Measurements from ENCODE around the gene MAP3K6.
A peak's percentile ranks its signal among the peaks of the same experiment; 100 is the strongest.

The MAP3K6 gene

DNA sequence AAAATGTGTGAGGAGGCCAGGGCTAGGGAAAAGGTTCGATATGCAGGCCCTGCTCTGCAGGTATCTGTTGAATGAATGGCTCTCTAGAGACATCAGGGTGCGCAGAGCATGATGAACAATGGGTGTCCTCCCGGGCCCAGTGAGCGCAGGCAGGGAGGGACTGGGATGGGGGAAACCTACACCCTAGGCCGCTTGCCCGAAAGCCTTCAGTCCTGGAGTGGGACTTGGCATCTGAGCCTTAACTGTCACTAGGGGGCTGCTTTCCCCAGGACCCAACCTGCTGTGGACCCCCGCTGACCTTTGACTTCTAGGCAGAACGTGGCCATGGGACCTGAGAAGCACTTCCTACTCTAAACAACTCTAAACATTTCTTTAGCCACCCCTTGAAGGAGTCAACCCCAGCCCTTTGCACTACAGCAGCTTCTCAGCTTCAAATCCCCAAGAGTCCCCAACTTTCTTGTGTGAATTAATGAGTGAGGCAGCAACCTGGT, 444 bp upstream of the MAP3K6 start:
- DNase-seq (ENCODE audit: low read depth): no peak
- in situ Hi-C loops (cut with HindIII; ENCODE audit: low sequenced_read_pairs): no loop called here
- peak overlapping the region; percentile 60 for H3K4me3 ChIP-seq (ENCODE audit: low read depth, low read length)
- TF ChIP-seq, protein P1, sequence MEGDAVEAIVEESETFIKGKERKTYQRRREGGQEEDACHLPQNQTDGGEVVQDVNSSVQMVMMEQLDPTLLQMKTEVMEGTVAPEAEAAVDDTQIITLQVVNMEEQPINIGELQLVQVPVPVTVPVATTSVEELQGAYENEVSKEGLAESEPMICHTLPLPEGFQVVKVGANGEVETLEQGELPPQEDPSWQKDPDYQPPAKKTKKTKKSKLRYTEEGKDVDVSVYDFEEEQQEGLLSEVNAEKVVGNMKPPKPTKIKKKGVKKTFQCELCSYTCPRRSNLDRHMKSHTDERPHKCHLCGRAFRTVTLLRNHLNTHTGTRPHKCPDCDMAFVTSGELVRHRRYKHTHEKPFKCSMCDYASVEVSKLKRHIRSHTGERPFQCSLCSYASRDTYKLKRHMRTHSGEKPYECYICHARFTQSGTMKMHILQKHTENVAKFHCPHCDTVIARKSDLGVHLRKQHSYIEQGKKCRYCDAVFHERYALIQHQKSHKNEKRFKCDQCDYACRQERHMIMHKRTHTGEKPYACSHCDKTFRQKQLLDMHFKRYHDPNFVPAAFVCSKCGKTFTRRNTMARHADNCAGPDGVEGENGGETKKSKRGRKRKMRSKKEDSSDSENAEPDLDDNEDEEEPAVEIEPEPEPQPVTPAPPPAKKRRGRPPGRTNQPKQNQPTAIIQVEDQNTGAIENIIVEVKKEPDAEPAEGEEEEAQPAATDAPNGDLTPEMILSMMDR (IDR thresholded peaks at IDR 0.05; ENCODE audit: low read depth, low read length, missing control alignments): no peak

DNA sequence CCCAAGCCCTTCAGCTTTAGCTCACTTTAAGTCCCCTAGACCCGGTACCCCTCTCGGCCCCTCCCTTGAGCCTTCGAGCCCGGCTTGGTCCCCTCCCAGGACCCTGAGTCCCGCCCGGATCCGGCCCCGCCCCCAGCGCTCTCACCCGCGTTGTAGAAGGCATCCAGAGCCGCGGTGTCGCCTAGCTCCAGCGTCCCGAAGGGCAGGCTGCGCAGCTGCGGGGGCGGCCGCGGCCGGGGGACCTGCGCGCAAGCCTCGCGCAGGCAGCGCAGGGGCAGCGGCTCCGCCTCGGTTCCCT, 699 bp downstream of the MAP3K6 start:
- H3K4me3 ChIP-seq (ENCODE audit: low read depth, low read length): peak overlapping the region; percentile 60
- TF ChIP-seq, protein P1 (IDR thresholded peaks at IDR 0.05; ENCODE audit: low read depth, low read length, missing control alignments): no peak
- DNase-seq (ENCODE audit: low read depth): no peak
- in situ Hi-C loops (cut with HindIII; ENCODE audit: low sequenced_read_pairs): no loop called here

DNA sequence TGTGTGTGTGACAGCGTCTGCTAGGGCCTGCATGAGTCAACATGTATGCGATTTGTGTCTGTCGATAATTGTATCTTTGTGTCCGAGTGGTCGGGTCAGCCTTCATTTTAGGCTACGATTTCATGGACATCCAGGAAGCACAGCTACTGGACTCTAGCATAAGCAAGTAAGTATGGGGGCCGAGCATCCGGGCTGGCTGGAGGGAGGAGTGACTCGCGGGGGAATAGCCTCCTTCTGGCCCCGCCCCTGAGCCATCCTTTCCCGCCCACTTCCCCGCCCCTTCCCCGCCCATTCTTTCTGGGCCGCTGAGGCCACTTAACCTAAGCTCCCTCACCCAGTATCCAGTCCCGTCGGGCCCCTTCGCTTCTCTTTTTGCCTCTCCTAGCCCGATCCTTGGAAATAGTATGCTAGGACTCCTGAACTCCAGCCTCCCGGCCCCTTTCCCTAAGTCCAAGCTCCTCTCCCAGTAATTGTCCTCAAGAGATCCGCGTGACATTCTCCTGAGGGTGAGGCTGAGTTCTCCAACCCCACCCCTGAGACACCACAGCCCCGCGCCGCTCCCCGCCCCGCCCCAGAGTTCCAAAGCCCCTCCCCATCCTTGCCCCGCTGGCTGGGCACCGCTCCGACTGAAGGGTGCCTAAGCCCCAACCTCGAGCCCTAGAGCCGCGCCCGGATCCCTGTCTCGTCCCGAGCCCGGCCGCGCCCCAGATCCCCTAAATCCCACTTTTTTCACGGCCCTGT, 1.2 kb downstream of the MAP3K6 start:
- DNase-seq (ENCODE audit: low read depth): peak; percentile 68
- TF ChIP-seq, protein P1 (IDR thresholded peaks at IDR 0.05; ENCODE audit: low read depth, low read length, missing control alignments): no peak
- in situ Hi-C loops (cut with HindIII; ENCODE audit: low sequenced_read_pairs): no loop called here
- peak overlapping the region; percentile 60 for H3K4me3 ChIP-seq (ENCODE audit: low read depth, low read length)

DNA sequence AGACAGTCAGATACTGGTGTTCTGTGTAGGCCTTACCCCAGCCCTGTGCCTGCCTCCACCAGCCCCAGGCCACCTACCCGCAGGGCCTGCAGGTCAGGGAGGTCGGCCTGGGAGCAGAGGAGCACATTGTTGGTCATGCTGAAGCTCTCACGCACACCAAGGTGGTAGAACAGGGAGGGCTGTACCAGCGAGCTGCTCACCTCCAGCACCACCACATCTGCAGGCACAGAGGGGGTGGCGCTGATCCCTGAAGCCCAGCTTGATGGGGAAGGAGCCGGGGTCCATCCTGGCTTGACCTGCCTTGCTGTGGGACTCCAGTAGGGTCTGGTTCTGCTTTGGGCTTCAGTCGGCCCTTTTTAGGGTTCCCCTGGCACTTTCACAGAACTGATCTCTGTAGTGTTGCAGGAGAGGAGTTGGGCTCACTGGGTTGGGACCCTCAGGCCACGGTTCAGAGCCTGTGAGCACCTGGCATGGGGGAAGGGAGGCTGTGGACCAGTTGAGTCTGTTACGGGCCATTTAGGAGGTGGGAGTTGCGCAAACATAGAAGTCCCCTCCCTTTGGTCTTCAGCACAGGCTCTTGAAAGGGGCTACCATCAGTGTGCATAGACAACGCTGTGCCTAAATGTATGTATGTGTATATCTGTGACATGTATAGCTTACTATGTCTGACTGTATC, 1.9 kb downstream of the MAP3K6 start:
- TF ChIP-seq, protein P1 (IDR thresholded peaks at IDR 0.05; ENCODE audit: low read depth, low read length, missing control alignments): no peak
- in situ Hi-C loops (cut with HindIII; ENCODE audit: low sequenced_read_pairs): no loop called here
- no peak for DNase-seq (ENCODE audit: low read depth)
- H3K4me3 ChIP-seq (ENCODE audit: low read depth, low read length): peak overlapping the region; percentile 60

DNA sequence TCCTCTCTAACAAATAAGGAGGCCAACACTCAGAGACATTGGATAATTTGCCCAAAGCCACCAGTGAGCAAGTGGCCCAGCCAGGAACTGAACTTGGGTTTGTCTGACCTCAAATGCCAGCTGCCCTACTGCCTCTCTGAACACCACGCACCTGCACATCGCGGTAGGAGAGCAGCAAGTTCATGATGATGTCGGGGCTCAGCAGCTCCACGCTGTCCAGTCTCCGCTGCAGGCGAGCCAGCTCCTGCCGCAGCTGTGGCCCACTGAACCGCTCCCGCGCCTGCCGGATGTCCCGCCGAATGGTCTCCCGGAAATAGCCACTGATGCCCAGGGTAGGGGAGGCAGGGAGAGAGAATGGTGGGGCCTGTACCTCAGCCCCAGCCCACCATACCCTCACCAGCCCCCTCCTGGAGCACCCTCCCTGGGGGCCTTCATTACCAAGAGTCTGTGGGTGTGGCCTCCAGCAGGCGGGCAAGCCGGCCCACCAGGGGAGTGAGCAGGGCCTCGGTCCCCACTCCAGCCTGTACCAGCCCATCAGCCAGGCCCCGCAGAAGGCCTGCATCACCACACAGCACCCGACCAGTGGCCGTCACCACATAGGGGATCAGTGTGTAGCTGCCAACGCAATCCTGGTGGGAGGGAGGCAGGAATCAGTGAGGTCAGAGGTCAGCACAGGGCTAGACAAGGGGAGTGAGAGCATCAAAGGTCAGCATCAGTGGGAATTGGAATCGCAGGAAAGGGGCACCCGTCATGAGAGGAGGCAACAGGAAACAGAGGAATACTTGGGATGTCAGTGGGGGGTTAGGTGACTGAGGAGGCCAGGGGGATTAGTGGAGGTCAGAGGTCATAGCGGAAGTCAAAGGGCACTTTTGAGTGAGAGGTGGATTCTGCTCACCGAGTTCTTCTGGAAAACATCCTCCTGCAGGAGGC, 2.7 kb downstream of the MAP3K6 start:
- H3K4me3 ChIP-seq (ENCODE audit: low read depth, low read length): no peak overlapping the region
- no peak for DNase-seq (ENCODE audit: low read depth)
- in situ Hi-C loops (cut with HindIII; ENCODE audit: low sequenced_read_pairs): no loop called here
- TF ChIP-seq, protein P1 (IDR thresholded peaks at IDR 0.05; ENCODE audit: low read depth, low read length, missing control alignments): no peak

DNA sequence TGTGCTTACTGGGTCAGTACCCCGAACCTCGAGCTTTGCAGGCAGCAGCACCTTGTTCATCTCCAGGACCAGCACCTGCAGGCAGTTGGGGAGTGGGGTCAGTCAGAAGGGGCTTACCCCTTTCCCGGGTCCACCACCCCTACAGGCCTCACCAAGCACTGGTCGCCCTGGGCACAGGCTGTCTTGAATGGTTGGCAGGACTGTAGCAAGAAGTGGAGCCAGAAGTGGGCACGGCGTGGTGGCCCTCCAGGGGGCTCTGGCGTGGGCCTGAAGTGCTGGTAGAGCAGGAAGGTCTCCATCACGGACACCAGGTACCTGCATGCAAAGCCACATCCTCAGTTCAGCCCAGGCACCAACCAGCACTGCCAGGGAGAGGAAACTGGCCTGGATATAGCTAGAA, 5.2 kb downstream of the MAP3K6 start:
- no peak overlapping the region for H3K4me3 ChIP-seq (ENCODE audit: low read depth, low read length)
- TF ChIP-seq, protein P1 (IDR thresholded peaks at IDR 0.05; ENCODE audit: low read depth, low read length, missing control alignments): no peak
- no peak for DNase-seq (ENCODE audit: low read depth)
- in situ Hi-C loops (cut with HindIII; ENCODE audit: low sequenced_read_pairs): no loop called here
